Activated CD4-positive, alpha-beta T cell treated with anti-CD3 and anti-CD28 coated beads, Interleukin-2, amount 10 ng/mL, durations not matched to agents 7 days and 5 days (primary cell): ENCODE measurements around the gene IL10RB. TPM values are rescaled to one million over a fixed set of nuclear protein-coding genes. Genes with fewer than 3 reads are reported as not detected.
"Not testable (repeated sequence)": the region's sequence is repeated elsewhere in the genome, so short reads cannot be mapped to it uniquely, and the experiment has no call there.

ENCODE experiments used
- CTCF ChIA-PET: fragments of 350-600 bp; sonication (Branson Sonifier 250); formaldehyde crosslinking; loops from one replicate; lab custom pipeline; 2021; ENCODE audit warnings: antibody characterized with exemption; lab: Charles Lee
- POLR2A ChIA-PET: fragments of 350-600 bp; sonication (Branson Sonifier 250); formaldehyde crosslinking; loops from one replicate; lab custom pipeline; 2021; ENCODE audit warnings: antibody characterized with exemption; lab: Charles Lee
- DNase-seq: peaks from one replicate; pipeline ENCODE4 v3.0.0-alpha.2; 2020
- H3K27ac Mint-ChIP-seq: one replicate; pipeline ENCODE4 v1.8.0; 2021; ENCODE audit warnings: mild to moderate bottlenecking, moderate library complexity, mixed read lengths
- H3K27me3 Mint-ChIP-seq: one replicate; pipeline ENCODE4 v1.8.0; 2021; ENCODE audit warnings: mixed read lengths
- H3K36me3 Mint-ChIP-seq: one replicate; pipeline ENCODE4 v1.8.0; 2021; ENCODE audit warnings: low read depth, mixed read lengths
- H3K4me1 Mint-ChIP-seq: one replicate; pipeline ENCODE4 v1.8.0; 2021; ENCODE audit warnings: mixed read lengths
- H3K4me3 Mint-ChIP-seq: one replicate; pipeline ENCODE4 v1.8.0; 2021; ENCODE audit warnings: mild to moderate bottlenecking, moderate library complexity, mixed read lengths
- H3K9me3 Mint-ChIP-seq: one replicate; pipeline ENCODE4 v1.8.0; 2021; ENCODE audit warnings: mixed read lengths
- total RNA-seq, 2 experiments: library from RNA; stranded (reverse); gene quantifications; one replicate each; pipeline ENCODE4 v1.2.3, GENCODE V29; 2021

The IL10RB gene
- total RNA-seq, 2 experiments from 2014 or later, result 41.0 to 42.9 TPM

DNA sequence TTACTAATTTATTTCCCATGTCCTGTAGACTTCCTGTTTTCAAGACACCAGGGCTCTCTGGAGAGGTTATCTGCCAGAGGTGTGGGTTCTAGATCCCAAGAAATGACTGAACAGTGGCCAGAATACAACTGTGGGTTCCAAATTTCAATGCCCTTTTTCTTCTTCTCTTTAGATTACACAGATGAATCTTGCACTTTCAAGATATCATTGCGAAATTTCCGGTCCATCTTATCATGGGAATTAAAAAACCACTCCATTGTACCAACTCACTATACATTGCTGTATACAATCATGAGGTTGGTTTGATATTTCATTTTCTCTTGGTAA is 21.4 kb upstream of the IL10RB start:
- peaks cover 74% of the 10 kb centered on the region for H3K36me3 Mint-ChIP-seq
- H3K27me3 Mint-ChIP-seq, result no peaks in the 10 kb centered on the region
- ChIA-PET POLR2A (no interaction called here), CTCF (interaction anchor here (1.2 kb wide), 1 partner anchor 12 kb away, joined by 3 read pairs; no protein-coding TSS in a partner anchor)
- peaks cover 85% of the 10 kb centered on the region for H3K4me1 Mint-ChIP-seq
- H3K27ac Mint-ChIP-seq, result peak overlapping the region; percentile 87
- no peak overlapping the region for H3K4me3 Mint-ChIP-seq
- no peak for DNase-seq
- peaks cover 3% of the 10 kb centered on the region for H3K9me3 Mint-ChIP-seq

GRCh38 chr21:33245289-33245918 is 20.8 kb upstream of the IL10RB start:
- Mint-ChIP-seq H3K9me3 (peaks cover 3% of the 10 kb centered on the region), H3K27me3 (no peaks in the 10 kb centered on the region), H3K4me1 (peaks cover 81% of the 10 kb centered on the region), H3K36me3 (peaks cover 79% of the 10 kb centered on the region), H3K27ac (peak overlapping the region; percentile 87), H3K4me3 (no peak overlapping the region)
- POLR2A ChIA-PET, result no interaction called here
- CTCF ChIA-PET, result no interaction called here
- no peak for DNase-seq

DNA sequence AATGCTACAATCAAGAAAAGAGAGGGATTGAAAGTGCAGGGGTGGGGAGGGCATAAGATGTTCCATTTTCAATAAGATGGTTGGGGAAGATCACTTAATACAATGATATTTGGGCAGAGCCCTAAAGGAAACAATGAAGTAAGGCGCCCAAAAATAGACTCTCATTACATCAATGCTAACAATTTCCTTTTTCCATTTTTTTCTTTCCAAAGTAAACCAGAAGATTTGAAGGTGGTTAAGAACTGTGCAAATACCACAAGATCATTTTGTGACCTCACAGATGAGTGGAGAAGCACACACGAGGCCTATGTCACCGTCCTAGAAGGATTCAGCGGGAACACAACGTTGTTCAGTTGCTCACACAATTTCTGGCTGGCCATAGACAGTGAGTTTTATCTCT is 19.7 kb upstream of the IL10RB start:
- CTCF ChIA-PET, result interaction anchor here (0.7 kb wide), 1 partner anchor 41 kb away, joined by 3 read pairs; no protein-coding TSS in a partner anchor
- Mint-ChIP-seq H3K27me3 (no peaks in the 10 kb centered on the region), H3K27ac (peak overlapping the region; percentile 70), H3K9me3 (peaks cover 3% of the 10 kb centered on the region), H3K36me3 (peaks cover 88% of the 10 kb centered on the region), H3K4me3 (no peak overlapping the region), H3K4me1 (peaks cover 73% of the 10 kb centered on the region)
- POLR2A ChIA-PET, result no interaction called here
- DNase-seq, result no peak

DNA sequence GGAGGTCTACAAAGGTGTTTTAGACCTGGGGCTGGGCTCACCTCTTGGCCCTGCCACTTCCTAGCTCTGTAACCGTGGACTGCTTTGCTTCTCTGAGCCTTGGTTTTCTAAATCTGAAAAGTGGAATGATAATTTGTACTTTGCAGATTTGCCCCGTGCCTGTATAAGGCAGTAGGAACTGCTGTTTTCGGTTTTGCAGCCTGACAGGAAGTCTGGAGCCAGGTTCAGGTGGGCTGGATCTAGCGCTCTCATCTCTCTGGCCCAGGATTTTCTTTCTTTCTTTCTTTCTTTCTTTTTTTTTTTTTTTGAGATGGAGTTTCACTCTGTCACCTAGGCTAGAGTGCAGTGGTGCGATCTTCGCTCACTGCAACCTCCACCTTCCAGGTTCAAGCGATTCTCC is 19.2 kb upstream of the IL10RB start:
- H3K36me3 Mint-ChIP-seq, result peaks cover 86% of the 10 kb centered on the region
- peaks cover 3% of the 10 kb centered on the region for H3K9me3 Mint-ChIP-seq
- DNase-seq, result no peak
- peak overlapping the region; percentile 70 for H3K27ac Mint-ChIP-seq
- peaks cover 68% of the 10 kb centered on the region for H3K4me1 Mint-ChIP-seq
- no peaks in the 10 kb centered on the region for H3K27me3 Mint-ChIP-seq
- POLR2A ChIA-PET, result interaction anchor here (0.6 kb wide), 1 partner anchor 234 kb away, joined by 3 read pairs; no protein-coding TSS in a partner anchor
- CTCF ChIA-PET, result interaction anchor here (0.7 kb wide), 1 partner anchor 41 kb away, joined by 3 read pairs; no protein-coding TSS in a partner anchor
- no peak overlapping the region for H3K4me3 Mint-ChIP-seq

DNA sequence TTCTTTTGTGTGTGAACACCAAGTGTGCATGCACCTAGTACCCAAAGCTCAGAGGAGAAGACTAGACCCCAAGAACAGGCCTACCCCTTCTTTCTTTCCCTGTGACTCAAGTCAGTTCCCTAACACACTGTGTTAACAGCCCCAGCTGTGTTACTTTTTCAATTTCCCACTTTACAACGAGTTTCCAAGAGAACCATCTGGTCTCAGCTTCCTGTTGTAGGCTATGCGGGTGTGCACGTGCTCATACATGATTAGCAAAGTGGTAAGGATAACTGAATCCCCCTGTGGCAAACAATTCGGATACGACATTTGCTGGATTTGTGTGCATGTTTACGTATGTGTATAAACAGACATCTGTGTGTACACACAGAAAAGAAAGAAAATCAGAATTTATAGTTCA is 18.6 kb upstream of the IL10RB start:
- Mint-ChIP-seq H3K4me1 (peaks cover 65% of the 10 kb centered on the region), H3K27ac (peak overlapping the region; percentile 55)

GRCh38 chr21:33249331-33250002 is 16.7 kb upstream of the IL10RB start:
- POLR2A ChIA-PET, result no interaction called here
- peaks cover 3% of the 10 kb centered on the region for H3K9me3 Mint-ChIP-seq
- no peak overlapping the region for H3K27ac Mint-ChIP-seq
- CTCF ChIA-PET, result interaction anchor here (0.8 kb wide), 1 partner anchor 9 kb away, joined by 3 read pairs; no protein-coding TSS in a partner anchor
- DNase-seq, result no peak
- peaks cover 50% of the 10 kb centered on the region for H3K4me1 Mint-ChIP-seq
- no peaks in the 10 kb centered on the region for H3K27me3 Mint-ChIP-seq
- H3K36me3 Mint-ChIP-seq, result peaks cover 93% of the 10 kb centered on the region
- no peak overlapping the region for H3K4me3 Mint-ChIP-seq

More for the DNA sequence above, 18.6 kb upstream of the IL10RB start:
- CTCF ChIA-PET, result no interaction called here
- POLR2A ChIA-PET, result interaction anchor here (0.6 kb wide), 1 partner anchor 233 kb away, joined by 3 read pairs; no protein-coding TSS in a partner anchor
- DNase-seq, result no peak
- Mint-ChIP-seq H3K27me3 (no peaks in the 10 kb centered on the region), H3K36me3 (peaks cover 89% of the 10 kb centered on the region), H3K9me3 (peaks cover 3% of the 10 kb centered on the region), H3K4me3 (no peak overlapping the region)

GRCh38 chr21:33251119-33251518 is 15.0 kb upstream of the IL10RB start:
- H3K27me3 Mint-ChIP-seq, result no peaks in the 10 kb centered on the region
- no peak overlapping the region for H3K4me3 Mint-ChIP-seq
- no peak for DNase-seq
- H3K36me3 Mint-ChIP-seq, result peaks cover 91% of the 10 kb centered on the region
- H3K27ac Mint-ChIP-seq, result no peak overlapping the region
- POLR2A ChIA-PET, result no interaction called here
- peaks cover 41% of the 10 kb centered on the region for H3K4me1 Mint-ChIP-seq
- no peaks in the 10 kb centered on the region for H3K9me3 Mint-ChIP-seq
- CTCF ChIA-PET, result interaction anchor here (1.0 to 1.5 kb wide), 2 partner anchors 43 to 201 kb away, joined by 3 read pairs; no protein-coding TSS in a partner anchor

DNA sequence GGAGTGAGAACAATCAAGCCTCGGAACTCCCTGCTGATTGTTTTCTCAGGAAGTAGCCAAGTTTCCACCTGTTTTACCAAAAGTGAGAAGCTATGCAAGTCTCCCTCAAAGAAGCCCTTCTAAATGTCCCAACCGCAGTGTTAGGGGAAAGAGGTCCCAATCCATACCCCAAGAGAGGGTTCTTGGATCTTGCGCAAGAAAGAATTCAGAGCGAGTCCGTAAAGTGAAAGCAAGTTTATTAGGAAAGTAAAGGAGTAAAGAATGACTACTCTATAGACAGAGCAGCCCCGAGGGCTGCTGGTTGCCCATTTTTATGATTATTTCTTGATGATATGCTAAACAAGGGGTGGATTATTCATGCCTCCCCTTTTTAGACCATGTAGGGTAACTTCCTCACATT is 12.8 kb upstream of the IL10RB start:
- H3K27me3 Mint-ChIP-seq, DNase-seq, H3K9me3 Mint-ChIP-seq, POLR2A ChIA-PET, CTCF ChIA-PET, H3K27ac Mint-ChIP-seq, H3K4me3 Mint-ChIP-seq: not testable (repeated sequence)
- Mint-ChIP-seq H3K36me3 (peaks cover 94% of the 10 kb centered on the region), H3K4me1 (peaks cover 28% of the 10 kb centered on the region)

- CTCF ChIA-PET, result interaction anchor here (1.0 kb wide), 2 partner anchors 18 to 55 kb away, joined by 3 read pairs; no protein-coding TSS in a partner anchor
- POLR2A ChIA-PET, result no interaction called here
- peak overlapping the region; percentile 9 for H3K27ac Mint-ChIP-seq
- no peak for DNase-seq
- no peak overlapping the region for H3K4me3 Mint-ChIP-seq
- no peaks in the 10 kb centered on the region for H3K27me3 Mint-ChIP-seq
- peaks cover 94% of the 10 kb centered on the region for H3K36me3 Mint-ChIP-seq
- peaks cover 26% of the 10 kb centered on the region for H3K4me1 Mint-ChIP-seq
- H3K9me3 Mint-ChIP-seq, result peaks cover 4% of the 10 kb centered on the region
Observed at GRCh38 chr21:33254766-33255165, 11.4 kb upstream of the IL10RB start.

DNA sequence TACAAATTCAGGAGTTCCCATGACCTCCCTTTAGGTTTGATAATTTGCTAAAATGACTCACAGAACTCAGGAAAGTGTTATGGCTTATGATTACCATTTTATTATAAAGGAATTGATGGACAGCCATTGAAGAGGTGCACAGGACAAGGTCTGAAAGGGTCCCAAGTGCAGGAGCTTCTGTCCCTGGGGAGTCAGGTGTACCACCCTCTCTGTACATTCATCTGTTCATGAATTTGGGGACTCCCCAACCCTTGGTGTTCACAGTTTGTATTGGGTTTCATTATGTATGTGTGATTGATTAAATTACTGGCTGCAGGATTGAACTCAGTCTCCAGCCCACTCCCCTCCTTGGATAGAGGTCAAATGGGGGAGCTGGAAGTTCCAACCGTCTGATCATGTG is 10.8 kb upstream of the IL10RB start:
- peaks cover 4% of the 10 kb centered on the region for H3K9me3 Mint-ChIP-seq
- no peaks in the 10 kb centered on the region for H3K27me3 Mint-ChIP-seq
- POLR2A ChIA-PET, result no interaction called here
- H3K36me3 Mint-ChIP-seq, result peaks cover 88% of the 10 kb centered on the region
- DNase-seq, result no peak
- peaks cover 32% of the 10 kb centered on the region for H3K4me1 Mint-ChIP-seq
- CTCF ChIA-PET, result interaction anchor here (0.7 to 1.0 kb wide), 2 partner anchors 20 to 56 kb away, joined by 3 read pairs; no protein-coding TSS in a partner anchor
- no peak overlapping the region for H3K4me3 Mint-ChIP-seq
- no peak overlapping the region for H3K27ac Mint-ChIP-seq

- POLR2A ChIA-PET, result no interaction called here
- Mint-ChIP-seq H3K27me3 (no peaks in the 10 kb centered on the region), H3K36me3 (peaks cover 82% of the 10 kb centered on the region), H3K4me3 (no peak overlapping the region), H3K27ac (no peak overlapping the region), H3K4me1 (peaks cover 33% of the 10 kb centered on the region), H3K9me3 (peaks cover 4% of the 10 kb centered on the region)
- CTCF ChIA-PET, result interaction anchor here (0.7 to 0.9 kb wide), 2 partner anchors 19 to 20 kb away, joined by 3 read pairs; no protein-coding TSS in a partner anchor
- DNase-seq, result no peak
Observed at GRCh38 chr21:33256019-33256418, 10.1 kb upstream of the IL10RB start.

DNA sequence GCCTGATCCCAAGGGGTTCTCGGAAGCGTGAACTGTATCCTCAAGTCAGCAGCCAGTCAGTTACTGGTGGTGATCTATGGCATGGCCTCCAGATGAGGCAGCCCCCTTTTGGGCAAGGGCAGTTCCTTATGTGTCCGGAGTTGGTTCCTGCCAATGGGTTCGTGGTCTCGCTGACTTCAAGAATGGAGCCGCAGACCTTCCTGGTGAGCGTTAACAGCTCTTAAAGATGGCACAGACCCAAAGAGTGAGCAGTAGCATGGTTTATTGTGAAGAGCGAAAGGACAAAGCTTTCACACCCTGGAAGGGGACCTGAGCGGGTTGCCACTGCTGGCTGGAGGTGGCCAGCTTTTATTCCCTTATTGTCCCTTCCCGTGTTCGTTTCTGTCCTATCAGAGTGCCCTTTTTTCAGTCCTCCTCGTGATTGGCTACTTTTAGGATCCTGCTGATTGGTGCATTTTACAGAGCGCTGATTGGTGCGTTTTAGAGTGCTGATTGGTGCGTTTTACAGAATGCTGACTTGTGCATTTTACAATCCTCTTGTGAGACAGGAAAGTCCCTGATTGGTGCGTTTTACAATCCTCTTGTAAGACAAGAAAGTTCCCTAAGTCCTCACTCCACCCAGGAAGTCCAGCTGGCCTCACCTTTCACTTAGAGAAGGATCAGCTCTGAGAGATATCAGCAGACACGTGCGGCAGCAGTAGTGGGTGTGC is 8.9 kb upstream of the IL10RB start:
- no peak for DNase-seq
- Mint-ChIP-seq H3K4me3 (no peak overlapping the region), H3K9me3 (peaks cover 4% of the 10 kb centered on the region), H3K27ac (no peak overlapping the region), H3K36me3 (peaks cover 73% of the 10 kb centered on the region), H3K27me3 (no peaks in the 10 kb centered on the region), H3K4me1 (peaks cover 42% of the 10 kb centered on the region)
- CTCF ChIA-PET, result interaction anchor here (0.9 to 1.2 kb wide), 3 partner anchors 13 to 64 kb away, joined by 3 read pairs; no protein-coding TSS in a partner anchor
- POLR2A ChIA-PET, result no interaction called here
